ENCODE data around the gene TTC21B.
"Not testable (repeated sequence)": the region's sequence is repeated elsewhere in the genome, so short reads cannot be mapped to it uniquely, and the experiment has no call there.

Gene TTC21B

GRCh38 chr2:165953655-165954606, at the start of gene TTC21B:
TTC21B (minus strand) TSS chr2:165953776; CDS start chr2:165953705, 71 bp downstream.
- DNase-seq (ENCODE audit: low read depth, low spot score): peak; percentile 86

- DNase-seq (ENCODE audit: low read depth, low spot score): no peak
Observed at GRCh38 chr2:166000401-166000800, 46.8 kb upstream of the TTC21B start.

- no peak for DNase-seq (ENCODE audit: low read depth, low spot score)
Observed at GRCh38 chr2:165990846-165991245, 37.3 kb upstream of the TTC21B start.

GRCh38 chr2:165989851-165990250, 36.3 kb upstream of the TTC21B start:
- DNase-seq (ENCODE audit: low read depth, low spot score): no peak

GRCh38 chr2:165985120-165985519, 31.5 kb upstream of the TTC21B start:
- no peak for DNase-seq (ENCODE audit: low read depth, low spot score)

GRCh38 chr2:165972161-165972560, 18.6 kb upstream of the TTC21B start:
- not testable (repeated sequence) for DNase-seq (ENCODE audit: low read depth, low spot score)

- DNase-seq (ENCODE audit: low read depth, low spot score): no peak
Observed at GRCh38 chr2:165970663-165971062, 17.1 kb upstream of the TTC21B start.

- DNase-seq (ENCODE audit: low read depth, low spot score): no peak
Observed at GRCh38 chr2:165969227-165969626, 15.7 kb upstream of the TTC21B start.

GRCh38 chr2:165967746-165968145, 14.2 kb upstream of the TTC21B start:
- DNase-seq (ENCODE audit: low read depth, low spot score): no peak

GRCh38 chr2:165961818-165962217, 8.2 kb upstream of the TTC21B start:
- no peak for DNase-seq (ENCODE audit: low read depth, low spot score)

GRCh38 chr2:165959371-165959770, 5.8 kb upstream of the TTC21B start:
- DNase-seq (ENCODE audit: low read depth, low spot score): no peak

GRCh38 chr2:165958313-165958960, 4.9 kb upstream of the TTC21B start:
- DNase-seq (ENCODE audit: low read depth, low spot score): no peak

- no peak for DNase-seq (ENCODE audit: low read depth, low spot score)
Observed at GRCh38 chr2:165957030-165957675, 3.6 kb upstream of the TTC21B start.

GRCh38 chr2:165953306-165953654, 296 bp downstream of the TTC21B start:
- DNase-seq (ENCODE audit: low read depth, low spot score): no peak

GRCh38 chr2:165952741-165953211, 800 bp downstream of the TTC21B start:
- DNase-seq (ENCODE audit: low read depth, low spot score): no peak

GRCh38 chr2:165952085-165952484, 1.5 kb downstream of the TTC21B start:
- DNase-seq (ENCODE audit: low read depth, low spot score): no peak

- DNase-seq (ENCODE audit: low read depth, low spot score): no peak
Observed at GRCh38 chr2:165950438-165950837, 3.1 kb downstream of the TTC21B start.

GRCh38 chr2:165941827-165942226, 11.7 kb downstream of the TTC21B start:
- DNase-seq (ENCODE audit: low read depth, low spot score): no peak

GRCh38 chr2:165938237-165938636, 15.3 kb downstream of the TTC21B start:
- no peak for DNase-seq (ENCODE audit: low read depth, low spot score)

- DNase-seq (ENCODE audit: low read depth, low spot score): no peak
Observed at GRCh38 chr2:165933211-165933910, 20.2 kb downstream of the TTC21B start.

GRCh38 chr2:165927774-165928173, 25.8 kb downstream of the TTC21B start:
- no peak for DNase-seq (ENCODE audit: low read depth, low spot score)

- no peak for DNase-seq (ENCODE audit: low read depth, low spot score)
Observed at GRCh38 chr2:165927353-165927752, 26.2 kb downstream of the TTC21B start.
